Mesendoderm (in vitro differentiated cells): ENCODE measurements around the gene FAM151B.
"Not testable (repeated sequence)": the region's sequence is repeated elsewhere in the genome, so short reads cannot be mapped to it uniquely, and the experiment has no call there.

Experiments
- DNase-seq: peaks from one replicate; pipeline ENCODE4 v3.0.0; 2013
- H2AK5ac ChIP-seq: 2 replicates; pipeline ENCODE4 v1.6.1; 2013; ENCODE audit warnings: low read length, inconsistent platforms
- H2BK120ac ChIP-seq: 2 replicates; pipeline ENCODE4 v1.6.1; 2013; ENCODE audit warnings: low read depth, mild to moderate bottlenecking, low read length, moderate library complexity, mixed read lengths
- H2BK15ac ChIP-seq: replicated peaks from 2 replicates; pipeline ENCODE4 v1.6.1; 2013; ENCODE audit warnings: low read depth, mild to moderate bottlenecking, moderate library complexity
- H2BK5ac ChIP-seq: 2 replicates; pipeline ENCODE4 v1.6.1; 2013; ENCODE audit warnings: low read length, inconsistent platforms
- H3K18ac ChIP-seq: 2 replicates; pipeline ENCODE4 v1.6.1; 2013; ENCODE audit warnings: mild to moderate bottlenecking, low read length, mixed read lengths
- H3K23ac ChIP-seq: one replicate; pipeline ENCODE4 v1.6.1; 2013; ENCODE audit warnings: low read length
- H3K27ac ChIP-seq: 2 replicates; pipeline ENCODE4 v1.5.1; 2013; ENCODE audit warnings: low read depth, mild to moderate bottlenecking, inconsistent platforms, low read length, moderate library complexity
- H3K27me3 ChIP-seq: 2 replicates; pipeline ENCODE4 v1.6.1; 2013; ENCODE audit warnings: low read length, control low read depth, mild to moderate bottlenecking, inconsistent platforms; ENCODE audit not compliant: insufficient read depth, poor library complexity
- H3K36me3 ChIP-seq: 2 replicates; pipeline ENCODE4 v1.6.1; 2013; ENCODE audit warnings: low read length, inconsistent platforms; ENCODE audit not compliant: control insufficient read depth, insufficient read depth
- H3K4ac ChIP-seq: one replicate; pipeline ENCODE4 v1.6.1; 2013; ENCODE audit warnings: low read depth, mild to moderate bottlenecking, low read length, moderate library complexity
- H3K4me1 ChIP-seq: 2 replicates; pipeline ENCODE4 v1.6.1; 2013; ENCODE audit warnings: low read depth, low read length, inconsistent platforms; ENCODE audit not compliant: control insufficient read depth
- H3K4me2 ChIP-seq: 2 replicates; pipeline ENCODE4 v1.6.1; 2013; ENCODE audit warnings: low read length
- H3K4me3 ChIP-seq: 2 replicates; pipeline ENCODE4 v1.5.1; 2013; ENCODE audit warnings: mild to moderate bottlenecking, low read length
- H3K56ac ChIP-seq: one replicate; pipeline ENCODE4 v1.6.1; 2013; ENCODE audit warnings: low read length
- H3K79me1 ChIP-seq: 2 replicates; pipeline ENCODE4 v1.6.1; 2013; ENCODE audit warnings: low read length, inconsistent platforms
- H3K79me2 ChIP-seq: 2 replicates; pipeline ENCODE4 v1.6.1; 2013; ENCODE audit warnings: mild to moderate bottlenecking, low read length; ENCODE audit not compliant: control insufficient read depth, insufficient read depth
- H3K9ac ChIP-seq: 2 replicates; pipeline ENCODE4 v1.6.1; 2013; ENCODE audit warnings: low read length, inconsistent platforms
- H4K5ac ChIP-seq: one replicate; pipeline ENCODE4 v1.6.1; 2013; ENCODE audit warnings: low read length
- H4K8ac ChIP-seq: one replicate; pipeline ENCODE4 v1.6.1; 2013; ENCODE audit warnings: low read depth, mild to moderate bottlenecking, control low read depth, low read length, moderate library complexity
- WGBS: extraction: QIAGEN DNeasy Blood & Tissue Kit; methylation state at CpG from one replicate; pipeline ENCODE4 v1.1.7; 2013; ENCODE audit warnings: low lambda C conversion rate, missing lambda C conversion rate; ENCODE audit not compliant: insufficient coverage; ENCODE audit errors: extremely low coverage; 5-methylcytosine and 5-hydroxymethylcytosine counted together

FAM151B gene

DNA sequence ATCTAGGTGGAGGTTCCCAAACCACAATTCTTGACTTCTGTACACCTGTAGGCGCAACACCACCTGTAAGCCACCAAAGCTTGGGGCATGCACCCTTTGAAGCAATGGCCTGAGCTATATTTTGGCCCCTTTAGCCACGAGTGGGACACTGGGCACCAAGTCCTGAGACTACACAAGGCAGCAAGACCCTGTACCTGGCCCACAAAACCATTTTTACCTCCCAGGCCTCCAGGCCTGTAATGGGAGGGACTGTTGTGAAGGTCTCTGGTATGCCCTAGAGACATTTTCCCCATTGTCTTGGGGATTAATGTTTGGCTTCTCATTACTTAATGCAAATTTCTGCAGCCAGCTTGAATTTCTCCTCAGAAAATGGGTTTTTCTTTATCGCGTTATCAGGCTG, 24.6 kb upstream of the FAM151B start:
- Histone ChIP-seq H3K27me3 (no peaks in the 10 kb centered on the region), H3K56ac (no peak overlapping the region), H3K27ac (no peak overlapping the region), H3K36me3 (peaks cover 2% of the 10 kb centered on the region), H3K4me1 (no peaks in the 10 kb centered on the region), H3K4me3 (no peak overlapping the region), H2BK15ac (no peak overlapping the region), H2AK5ac (no peak overlapping the region), H4K5ac (no peak overlapping the region), H3K4me2 (no peak overlapping the region), H3K18ac (no peak overlapping the region), H3K23ac (no peak overlapping the region), H4K8ac (no peak overlapping the region), H2BK5ac (no peak overlapping the region), H3K79me2 (no peaks in the 10 kb centered on the region), H3K79me1 (no peaks in the 10 kb centered on the region), H2BK120ac (no peak overlapping the region), H3K9ac (no peak overlapping the region), H3K4ac (no peak overlapping the region)
- DNase-seq: peak; percentile 18
- no CpG with 5 or more reads among the region's 4 CpGs for WGBS

DNA sequence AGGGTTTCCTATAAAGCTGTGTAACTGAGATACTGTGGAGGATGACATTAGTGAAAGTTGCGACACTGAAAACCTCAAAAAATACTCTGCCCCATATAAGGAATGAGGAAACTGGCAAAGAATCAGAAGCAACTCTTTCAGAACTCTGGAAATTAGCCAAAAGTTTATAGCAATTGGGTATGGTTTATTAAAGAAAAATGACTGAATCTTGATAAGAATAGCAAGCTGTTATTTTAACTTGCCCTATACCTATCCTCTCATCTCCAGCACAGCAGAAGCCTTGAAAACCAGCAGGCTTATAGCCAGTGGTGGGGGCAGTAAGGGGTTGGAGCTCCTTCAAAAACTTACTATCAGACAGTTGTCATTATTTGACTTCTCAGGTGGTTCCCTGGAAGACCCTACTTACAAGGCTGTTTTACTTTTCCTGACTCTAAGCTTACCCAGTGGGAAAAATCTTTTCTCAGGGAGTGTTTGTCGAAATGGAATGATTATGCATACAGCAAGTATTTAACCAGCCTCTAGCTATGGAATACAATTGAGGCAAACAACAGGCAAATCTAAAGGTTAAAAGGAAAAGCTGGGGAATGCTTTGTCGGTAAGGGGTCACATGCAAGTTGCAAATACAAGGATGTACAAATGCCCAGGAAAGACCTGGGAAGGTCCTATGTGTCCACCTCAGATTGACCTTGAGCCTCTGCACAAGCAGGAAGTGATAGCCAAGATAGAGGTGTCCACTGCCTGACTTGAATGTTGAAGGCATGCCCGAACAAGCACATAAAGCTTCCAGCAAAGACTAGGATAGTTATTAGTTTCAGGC, 21.0 kb upstream of the FAM151B start:
- H3K79me1 ChIP-seq: no peaks in the 10 kb centered on the region
- peaks cover 4% of the 10 kb centered on the region for H3K36me3 ChIP-seq
- no peak overlapping the region for H3K18ac ChIP-seq
- no peak overlapping the region for H2AK5ac ChIP-seq
- no peaks in the 10 kb centered on the region for H3K4me1 ChIP-seq
- H3K79me2 ChIP-seq: no peaks in the 10 kb centered on the region
- no peak overlapping the region for H2BK15ac ChIP-seq
- H3K9ac ChIP-seq: no peak overlapping the region
- no peak overlapping the region for H3K27ac ChIP-seq
- DNase-seq: no peak
- H3K56ac ChIP-seq: no peak overlapping the region
- H2BK5ac ChIP-seq: no peak overlapping the region
- no CpG with 5 or more reads among the region's 4 CpGs for WGBS
- no peak overlapping the region for H3K23ac ChIP-seq
- H4K5ac ChIP-seq: no peak overlapping the region
- no peak overlapping the region for H2BK120ac ChIP-seq
- H3K27me3 ChIP-seq: no peaks in the 10 kb centered on the region
- H4K8ac ChIP-seq: no peak overlapping the region
- no peak overlapping the region for H3K4ac ChIP-seq
- no peak overlapping the region for H3K4me2 ChIP-seq
- no peak overlapping the region for H3K4me3 ChIP-seq

DNA sequence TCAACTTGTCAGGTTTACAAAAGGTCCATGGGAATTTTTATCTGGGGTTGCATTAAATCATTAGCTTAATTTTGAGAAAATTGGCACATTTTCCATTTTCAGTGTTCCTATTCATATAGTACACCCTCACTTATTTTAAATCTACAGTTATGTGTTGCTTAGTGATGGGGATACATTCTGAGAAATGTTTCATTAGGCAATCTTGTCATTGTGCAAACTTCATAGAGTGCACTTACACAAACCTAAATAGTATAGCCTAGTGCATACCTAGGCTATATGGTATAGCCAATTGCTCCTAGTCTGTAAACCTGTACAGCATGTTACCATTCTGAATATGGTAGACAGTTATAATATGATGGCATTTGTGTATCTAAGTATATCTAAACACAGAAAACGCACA, 19.8 kb upstream of the FAM151B start:
- no peak overlapping the region for H3K4ac ChIP-seq
- peaks cover 4% of the 10 kb centered on the region for H3K36me3 ChIP-seq
- H2BK15ac ChIP-seq: no peak overlapping the region
- H3K27ac ChIP-seq: no peak overlapping the region
- no peaks in the 10 kb centered on the region for H3K27me3 ChIP-seq
- no peak overlapping the region for H3K56ac ChIP-seq
- no peak overlapping the region for H3K4me2 ChIP-seq
- no peak overlapping the region for H2AK5ac ChIP-seq
- H2BK5ac ChIP-seq: no peak overlapping the region
- H3K79me1 ChIP-seq: no peaks in the 10 kb centered on the region
- H2BK120ac ChIP-seq: no peak overlapping the region
- no peak overlapping the region for H3K18ac ChIP-seq
- H3K23ac ChIP-seq: no peak overlapping the region
- H4K8ac ChIP-seq: no peak overlapping the region
- H4K5ac ChIP-seq: no peak overlapping the region
- H3K9ac ChIP-seq: no peak overlapping the region
- WGBS: no CpG with 5 or more reads among the region's 1 CpG
- DNase-seq: no peak
- H3K4me1 ChIP-seq: no peaks in the 10 kb centered on the region
- H3K79me2 ChIP-seq: no peaks in the 10 kb centered on the region
- H3K4me3 ChIP-seq: no peak overlapping the region

DNA sequence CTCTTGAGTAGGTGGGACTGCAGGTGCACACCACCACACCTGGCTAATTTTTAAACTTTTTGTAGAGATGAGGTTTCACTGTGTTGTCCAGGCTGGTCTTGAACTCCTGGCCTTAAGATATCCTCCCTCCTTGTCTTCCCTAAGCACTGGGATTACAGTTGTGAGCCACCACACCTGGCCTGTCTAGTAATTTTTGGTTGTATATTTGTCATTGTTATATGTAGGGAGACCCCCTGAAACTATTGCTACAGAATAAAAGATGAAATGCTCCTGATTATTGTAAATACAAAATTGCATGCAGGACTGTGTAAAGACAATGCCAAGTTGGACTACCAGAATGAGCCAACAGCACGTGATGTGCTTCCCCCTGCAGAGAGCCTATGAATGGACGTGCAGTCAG, 17.3 kb upstream of the FAM151B start:
- H3K79me2 ChIP-seq, H2BK5ac ChIP-seq, H3K4ac ChIP-seq, H3K9ac ChIP-seq, H3K56ac ChIP-seq, H4K5ac ChIP-seq, H3K23ac ChIP-seq, H3K4me2 ChIP-seq, H2BK120ac ChIP-seq, H2BK15ac ChIP-seq, H4K8ac ChIP-seq, H2AK5ac ChIP-seq, H3K4me1 ChIP-seq, H3K79me1 ChIP-seq, H3K27me3 ChIP-seq, H3K27ac ChIP-seq, H3K4me3 ChIP-seq, H3K18ac ChIP-seq, DNase-seq, H3K36me3 ChIP-seq: not testable (repeated sequence)
- WGBS: no CpG with 5 or more reads among the region's 2 CpGs

DNA sequence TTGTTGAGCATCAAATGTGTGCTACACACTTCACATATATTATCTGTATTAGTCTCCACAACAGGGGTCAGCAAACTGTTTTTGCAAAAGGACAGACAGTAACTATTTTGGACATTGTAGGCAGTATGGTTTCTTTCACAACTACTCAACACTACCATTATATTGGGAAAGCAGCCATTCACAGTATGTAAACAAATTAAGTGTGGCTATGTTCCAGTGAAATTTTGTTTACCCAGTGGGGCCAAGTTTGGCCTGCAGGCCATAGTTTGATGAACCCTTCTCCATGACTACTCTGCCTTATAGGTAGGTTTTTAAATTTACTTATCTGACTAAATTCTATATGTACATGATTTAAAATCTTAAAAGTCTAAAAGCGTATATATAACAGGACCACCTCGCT, 13.0 kb upstream of the FAM151B start:
- H3K56ac ChIP-seq: no peak overlapping the region
- no peak overlapping the region for H4K8ac ChIP-seq
- no CpG with 5 or more reads among the region's 2 CpGs for WGBS
- no peak overlapping the region for H2BK5ac ChIP-seq
- no peaks in the 10 kb centered on the region for H3K79me2 ChIP-seq
- no peak overlapping the region for H3K23ac ChIP-seq
- H2BK120ac ChIP-seq: no peak overlapping the region
- no peak overlapping the region for H3K9ac ChIP-seq
- H3K27ac ChIP-seq: no peak overlapping the region
- no peak overlapping the region for H2AK5ac ChIP-seq
- H3K36me3 ChIP-seq: no peaks in the 10 kb centered on the region
- H3K27me3 ChIP-seq: no peaks in the 10 kb centered on the region
- H3K4ac ChIP-seq: no peak overlapping the region
- no peaks in the 10 kb centered on the region for H3K79me1 ChIP-seq
- no peak overlapping the region for H3K4me2 ChIP-seq
- H4K5ac ChIP-seq: no peak overlapping the region
- no peak overlapping the region for H2BK15ac ChIP-seq
- H3K18ac ChIP-seq: no peak overlapping the region
- no peak for DNase-seq
- H3K4me3 ChIP-seq: no peak overlapping the region
- H3K4me1 ChIP-seq: no peaks in the 10 kb centered on the region

DNA sequence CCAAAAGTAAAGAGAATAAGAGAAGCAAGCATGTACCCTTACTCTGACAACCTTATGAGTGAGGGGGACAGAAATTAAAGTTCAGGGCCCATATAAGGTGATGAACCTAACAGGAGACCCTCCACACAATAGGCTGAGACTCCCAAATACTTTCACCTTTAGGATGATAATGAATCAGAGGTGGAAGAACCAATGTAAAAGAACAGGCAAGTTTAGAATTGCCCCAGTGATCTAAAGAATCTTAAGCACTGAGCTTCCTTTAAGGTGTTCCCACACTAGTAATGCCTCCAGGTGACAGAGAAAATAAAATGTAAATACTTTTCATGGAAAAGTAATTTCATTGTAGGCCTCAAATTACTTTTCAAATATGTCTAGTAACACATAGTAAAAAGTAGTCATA, 8.2 kb upstream of the FAM151B start:
- H3K79me1 ChIP-seq: no peaks in the 10 kb centered on the region
- H3K36me3 ChIP-seq: no peaks in the 10 kb centered on the region

More for the DNA sequence above, 8.2 kb upstream of the FAM151B start:
- H3K4me2 ChIP-seq: no peak overlapping the region
- no peak overlapping the region for H3K23ac ChIP-seq
- no peak overlapping the region for H2AK5ac ChIP-seq
- no peak overlapping the region for H3K18ac ChIP-seq
- no peaks in the 10 kb centered on the region for H3K79me2 ChIP-seq
- H3K4me3 ChIP-seq: no peak overlapping the region
- H3K4me1 ChIP-seq: no peaks in the 10 kb centered on the region
- no peak overlapping the region for H4K5ac ChIP-seq
- H3K27me3 ChIP-seq: no peaks in the 10 kb centered on the region
- no peak overlapping the region for H3K56ac ChIP-seq
- no peak for DNase-seq
- H4K8ac ChIP-seq: no peak overlapping the region
- H2BK5ac ChIP-seq: no peak overlapping the region
- H3K9ac ChIP-seq: no peak overlapping the region
- H2BK15ac ChIP-seq: no peak overlapping the region
- no peak overlapping the region for H3K4ac ChIP-seq
- no peak overlapping the region for H2BK120ac ChIP-seq
- no peak overlapping the region for H3K27ac ChIP-seq
